ENCODE data around the gene ZNF280B.
A peak's percentile ranks its signal among the peaks of the same experiment; 100 is the strongest.

The ZNF280B gene

GRCh38 chr22:22528780-22529179 is 20.2 kb upstream of the ZNF280B start:
- H3K36me3 ChIP-seq (ENCODE audit: control insufficient read depth in 4 of 4, insufficient read depth in 4 of 4, low read length in 3 of 4): no peaks in the 10 kb centered on the region
- CTCF ChIA-PET: interaction anchor here (1.6 kb wide), 1 partner anchor 15 kb away, joined by 3 read pairs; no protein-coding TSS in a partner anchor
- no peaks in the 10 kb centered on the region for H3K9me3 ChIP-seq (ENCODE audit: control extremely low read depth in 1 of 5, control insufficient read depth in 4 of 5, insufficient read depth in 2 of 5, low read depth in 1 of 5, low read length in 4 of 5)
- H3K27me3 ChIP-seq (replicated peaks in 2 of 5; ENCODE audit: control insufficient read depth in 4 of 5, insufficient read depth in 5 of 5, low read length in 4 of 5): no peaks in the 10 kb centered on the region
- H3K4me1 ChIP-seq (ENCODE audit: control extremely low read depth in 1 of 4, control insufficient read depth in 4 of 4, insufficient read depth in 4 of 4, low read length in 3 of 4): no peaks in the 10 kb centered on the region
- POLR2A ChIA-PET: no interaction called here
- WGBS (ENCODE audit: insufficient coverage): 100% methylated on average over 2 of the region's 2 CpGs
- no peak overlapping the region for H3K27ac ChIP-seq (ENCODE audit: insufficient read depth in 1 of 2, low read depth in 1 of 2, low read length in 2 of 2, poor library complexity in 1 of 2, severe bottlenecking in 2 of 2)
- H3K4me3 ChIP-seq (ENCODE audit: control insufficient read depth in 1 of 7, extremely low read depth in 1 of 7, insufficient read depth in 4 of 7, low read depth in 2 of 7, low read length in 6 of 7): no peak overlapping the region
- no peak for DNase-seq

- no CpG with 5 or more reads among the region's 5 CpGs for WGBS (ENCODE audit: insufficient coverage)
- Histone ChIP-seq H3K36me3 (ENCODE audit: control insufficient read depth in 4 of 4, insufficient read depth in 4 of 4, low read length in 3 of 4) (no peaks in the 10 kb centered on the region), H3K27ac (ENCODE audit: insufficient read depth in 1 of 2, low read depth in 1 of 2, low read length in 2 of 2, poor library complexity in 1 of 2, severe bottlenecking in 2 of 2) (no peak overlapping the region), H3K4me1 (ENCODE audit: control extremely low read depth in 1 of 4, control insufficient read depth in 4 of 4, insufficient read depth in 4 of 4, low read length in 3 of 4) (no peaks in the 10 kb centered on the region), H3K9me3 (ENCODE audit: control extremely low read depth in 1 of 5, control insufficient read depth in 4 of 5, insufficient read depth in 2 of 5, low read depth in 1 of 5, low read length in 4 of 5) (no peaks in the 10 kb centered on the region), H3K27me3 (replicated peaks in 2 of 5; ENCODE audit: control insufficient read depth in 4 of 5, insufficient read depth in 5 of 5, low read length in 4 of 5) (no peaks in the 10 kb centered on the region), H3K4me3 (ENCODE audit: control insufficient read depth in 1 of 7, extremely low read depth in 1 of 7, insufficient read depth in 4 of 7, low read depth in 2 of 7, low read length in 6 of 7) (no peak overlapping the region)
- CTCF ChIA-PET: no interaction called here
- POLR2A ChIA-PET: no interaction called here
- no peak for DNase-seq
These were observed 18.8 kb upstream of the ZNF280B start for GRCh38 chr22:22527312-22527711.

DNA sequence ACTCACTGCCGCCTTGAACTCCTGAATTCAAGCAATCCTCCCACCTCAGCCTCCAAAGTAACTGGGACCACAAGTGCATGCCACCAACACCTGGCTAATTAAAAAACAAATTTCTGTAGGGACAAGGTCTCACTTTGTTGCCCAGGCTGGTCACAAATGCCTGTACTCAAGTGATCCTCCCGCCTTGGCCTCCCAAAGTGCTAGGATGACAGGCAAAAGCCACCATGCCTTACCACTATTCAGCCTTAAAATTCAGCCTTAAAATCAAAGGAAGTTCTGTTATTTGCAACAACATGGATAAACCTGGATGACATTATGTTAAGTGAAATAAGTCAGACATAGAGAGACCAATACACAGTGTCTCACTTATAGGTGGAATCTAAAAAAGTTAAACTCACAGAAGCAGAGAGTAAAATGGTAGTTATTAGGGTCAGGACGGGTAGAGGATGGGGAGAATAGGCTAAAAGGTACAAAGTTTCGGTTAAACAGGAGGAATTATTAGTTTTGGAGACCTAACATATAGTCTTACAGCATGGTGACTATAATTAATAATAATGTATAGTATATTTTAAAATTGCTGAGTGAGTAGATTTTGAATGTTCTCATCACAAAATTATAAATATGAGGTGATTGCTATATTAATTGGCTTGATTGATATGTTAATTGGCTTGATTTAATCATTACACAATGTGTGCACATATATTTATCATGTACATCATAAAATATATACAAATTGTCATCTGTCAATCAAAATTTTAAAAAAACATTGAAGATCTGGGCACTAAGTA is 17.8 kb upstream of the ZNF280B start:
- DNase-seq: no peak
- H3K27me3 ChIP-seq (replicated peaks in 2 of 5; ENCODE audit: control insufficient read depth in 4 of 5, insufficient read depth in 5 of 5, low read length in 4 of 5): no peaks in the 10 kb centered on the region
- ChIA-PET CTCF (interaction anchor here (1.4 kb wide), 1 partner anchor 18 kb away, joined by 3 read pairs; the partner anchor contains the start of gene ZNF280B), POLR2A (no interaction called here)
- H3K4me3 ChIP-seq (ENCODE audit: control insufficient read depth in 1 of 7, extremely low read depth in 1 of 7, insufficient read depth in 4 of 7, low read depth in 2 of 7, low read length in 6 of 7): no peak overlapping the region
- H3K27ac ChIP-seq (ENCODE audit: insufficient read depth in 1 of 2, low read depth in 1 of 2, low read length in 2 of 2, poor library complexity in 1 of 2, severe bottlenecking in 2 of 2): no peak overlapping the region
- no peaks in the 10 kb centered on the region for H3K4me1 ChIP-seq (ENCODE audit: control extremely low read depth in 1 of 4, control insufficient read depth in 4 of 4, insufficient read depth in 4 of 4, low read length in 3 of 4)
- 100% methylated on average over 1 of the region's 4 CpGs for WGBS (ENCODE audit: insufficient coverage)
- no peaks in the 10 kb centered on the region for H3K36me3 ChIP-seq (ENCODE audit: control insufficient read depth in 4 of 4, insufficient read depth in 4 of 4, low read length in 3 of 4)
- H3K9me3 ChIP-seq (ENCODE audit: control extremely low read depth in 1 of 5, control insufficient read depth in 4 of 5, insufficient read depth in 2 of 5, low read depth in 1 of 5, low read length in 4 of 5): no peaks in the 10 kb centered on the region

GRCh38 chr22:22523494-22523893 is 15.0 kb upstream of the ZNF280B start:
- POLR2A ChIA-PET: no interaction called here
- Histone ChIP-seq H3K36me3 (ENCODE audit: control insufficient read depth in 4 of 4, insufficient read depth in 4 of 4, low read length in 3 of 4) (no peaks in the 10 kb centered on the region), H3K27ac (ENCODE audit: insufficient read depth in 1 of 2, low read depth in 1 of 2, low read length in 2 of 2, poor library complexity in 1 of 2, severe bottlenecking in 2 of 2) (no peak overlapping the region), H3K9me3 (ENCODE audit: control extremely low read depth in 1 of 5, control insufficient read depth in 4 of 5, insufficient read depth in 2 of 5, low read depth in 1 of 5, low read length in 4 of 5) (no peaks in the 10 kb centered on the region), H3K4me1 (ENCODE audit: control extremely low read depth in 1 of 4, control insufficient read depth in 4 of 4, insufficient read depth in 4 of 4, low read length in 3 of 4) (no peaks in the 10 kb centered on the region), H3K27me3 (replicated peaks in 2 of 5; ENCODE audit: control insufficient read depth in 4 of 5, insufficient read depth in 5 of 5, low read length in 4 of 5) (no peaks in the 10 kb centered on the region), H3K4me3 (ENCODE audit: control insufficient read depth in 1 of 7, extremely low read depth in 1 of 7, insufficient read depth in 4 of 7, low read depth in 2 of 7, low read length in 6 of 7) (no peak overlapping the region)
- WGBS (ENCODE audit: insufficient coverage): 100% methylated on average over 3 of the region's 6 CpGs
- no peak for DNase-seq
- CTCF ChIA-PET: no interaction called here

- peaks cover 0 to 3% (median 1%) of the 10 kb centered on the region in 5 experiments for H3K27me3 ChIP-seq (replicated peaks in 2 of 5; ENCODE audit: control insufficient read depth in 4 of 5, insufficient read depth in 5 of 5, low read length in 4 of 5)
- H3K36me3 ChIP-seq (ENCODE audit: control insufficient read depth in 4 of 4, insufficient read depth in 4 of 4, low read length in 3 of 4): no peaks in the 10 kb centered on the region
- H3K27ac ChIP-seq (ENCODE audit: insufficient read depth in 1 of 2, low read depth in 1 of 2, low read length in 2 of 2, poor library complexity in 1 of 2, severe bottlenecking in 2 of 2): no peak overlapping the region
- WGBS (ENCODE audit: insufficient coverage): 84% methylated on average over 5 of the region's 8 CpGs
- H3K4me3 ChIP-seq (ENCODE audit: control insufficient read depth in 1 of 7, extremely low read depth in 1 of 7, insufficient read depth in 4 of 7, low read depth in 2 of 7, low read length in 6 of 7): no peak overlapping the region
- POLR2A ChIA-PET: no interaction called here
- H3K4me1 ChIP-seq (ENCODE audit: control extremely low read depth in 1 of 4, control insufficient read depth in 4 of 4, insufficient read depth in 4 of 4, low read length in 3 of 4): no peaks in the 10 kb centered on the region
- CTCF ChIA-PET: interaction anchor here (1.2 to 1.4 kb wide), 2 partner anchors 9 to 13 kb away, joined by 3 read pairs; no protein-coding TSS in a partner anchor
- no peaks in the 10 kb centered on the region for H3K9me3 ChIP-seq (ENCODE audit: control extremely low read depth in 1 of 5, control insufficient read depth in 4 of 5, insufficient read depth in 2 of 5, low read depth in 1 of 5, low read length in 4 of 5)
- DNase-seq: no peak
These were observed 13.1 kb upstream of the ZNF280B start for GRCh38 chr22:22521631-22522030.

DNA sequence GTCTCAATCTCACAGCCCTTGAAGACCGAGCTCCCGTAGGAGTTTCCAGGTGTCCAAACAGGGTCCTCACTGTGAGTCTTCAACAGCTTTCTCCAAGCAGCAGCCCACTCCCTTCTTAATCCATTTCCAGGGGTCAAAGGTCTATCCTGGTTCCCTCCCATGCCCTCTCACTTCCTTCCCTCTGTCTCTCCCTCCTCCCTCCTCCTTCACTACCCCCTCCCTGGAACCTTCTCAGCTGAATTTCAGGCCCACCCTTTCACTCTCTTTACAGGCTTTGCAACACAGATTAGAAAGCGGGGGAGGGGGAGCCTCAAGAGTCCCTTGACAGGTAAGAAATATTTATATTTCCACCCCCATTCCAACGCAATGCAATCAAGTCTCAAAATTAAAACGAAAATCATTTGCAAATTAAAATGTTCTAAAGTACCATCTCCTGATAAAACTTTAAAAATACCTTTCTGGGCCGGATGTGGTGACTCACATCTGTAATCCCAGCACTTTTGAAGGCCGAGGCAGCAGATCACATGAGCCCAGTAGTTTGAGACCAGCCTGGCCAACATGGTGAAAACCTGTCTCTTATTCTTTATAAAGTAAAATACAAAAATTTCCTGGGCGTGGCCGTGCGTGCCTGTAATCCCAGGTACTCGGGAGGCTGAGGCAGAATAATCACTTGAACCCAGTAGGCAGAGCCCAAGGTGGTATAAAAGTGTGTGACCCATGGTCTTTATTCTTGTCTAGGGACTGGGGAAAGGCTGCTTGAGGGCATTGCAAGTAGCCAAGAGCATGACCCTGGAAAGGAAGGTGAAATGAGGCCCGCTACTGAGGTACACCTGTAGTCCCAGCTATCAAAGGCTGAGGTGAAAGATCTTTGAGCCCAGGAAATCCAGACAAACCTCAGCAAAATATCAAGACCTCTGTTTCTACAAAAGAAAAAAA is 12.4 kb upstream of the ZNF280B start:
- H3K4me3 ChIP-seq (ENCODE audit: control insufficient read depth in 1 of 7, extremely low read depth in 1 of 7, insufficient read depth in 4 of 7, low read depth in 2 of 7, low read length in 6 of 7): no peak overlapping the region
- peak overlapping the region in 1 of 2 experiments; percentile 74 for H3K27ac ChIP-seq (ENCODE audit: insufficient read depth in 1 of 2, low read depth in 1 of 2, low read length in 2 of 2, poor library complexity in 1 of 2, severe bottlenecking in 2 of 2)
- POLR2A ChIA-PET: no interaction called here
- 93% methylated on average over 10 of the region's 12 CpGs for WGBS (ENCODE audit: insufficient coverage)
- no peaks in the 10 kb centered on the region for H3K4me1 ChIP-seq (ENCODE audit: control extremely low read depth in 1 of 4, control insufficient read depth in 4 of 4, insufficient read depth in 4 of 4, low read length in 3 of 4)
- CTCF ChIA-PET: interaction anchor here (0.9 to 1.4 kb wide), 5 partner anchors 8 to 55 kb away, joined by 3 to 4 read pairs (median 3); no protein-coding TSS in a partner anchor
- no peak for DNase-seq
- peaks cover 0 to 5% (median 3%) of the 10 kb centered on the region in 5 experiments for H3K27me3 ChIP-seq (replicated peaks in 2 of 5; ENCODE audit: control insufficient read depth in 4 of 5, insufficient read depth in 5 of 5, low read length in 4 of 5)
- no peaks in the 10 kb centered on the region for H3K9me3 ChIP-seq (ENCODE audit: control extremely low read depth in 1 of 5, control insufficient read depth in 4 of 5, insufficient read depth in 2 of 5, low read depth in 1 of 5, low read length in 4 of 5)
- no peaks in the 10 kb centered on the region for H3K36me3 ChIP-seq (ENCODE audit: control insufficient read depth in 4 of 4, insufficient read depth in 4 of 4, low read length in 3 of 4)

Data from common myeloid progenitor, CD34-positive (primary cell).